ENCODE data around the gene SLC9C2.
A peak's percentile ranks its signal among the peaks of the same experiment; 100 is the strongest.

The SLC9C2 gene

DNA sequence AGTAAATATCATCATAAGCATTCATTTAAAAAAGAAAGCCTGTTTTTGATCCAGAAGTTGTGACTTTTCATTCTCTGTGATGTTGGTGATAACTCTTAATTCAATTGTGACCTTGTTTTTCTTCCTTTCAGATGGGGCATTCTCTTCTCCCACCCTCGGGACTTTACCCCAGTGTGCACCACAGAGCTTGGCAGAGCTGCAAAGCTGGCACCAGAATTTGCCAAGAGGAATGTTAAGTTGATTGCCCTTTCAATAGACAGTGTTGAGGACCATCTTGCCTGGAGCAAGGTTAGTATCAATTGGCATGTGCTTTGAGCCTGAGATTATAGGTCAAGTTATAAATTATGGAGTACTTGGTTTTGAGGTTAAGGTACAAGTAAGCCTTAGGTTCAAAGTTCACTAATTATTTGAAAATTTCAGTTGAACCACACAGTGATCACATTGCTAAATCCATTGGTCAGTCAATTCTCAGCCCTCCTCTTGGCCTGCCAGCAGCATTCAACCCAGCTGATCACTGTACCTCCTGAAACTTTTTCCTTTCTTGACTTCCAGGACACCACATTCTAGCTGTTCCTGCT lies 121.6 kb downstream of the SLC9C2 start:
- no peak for FAIRE-seq
- TF ChIP-seq, protein P1, sequence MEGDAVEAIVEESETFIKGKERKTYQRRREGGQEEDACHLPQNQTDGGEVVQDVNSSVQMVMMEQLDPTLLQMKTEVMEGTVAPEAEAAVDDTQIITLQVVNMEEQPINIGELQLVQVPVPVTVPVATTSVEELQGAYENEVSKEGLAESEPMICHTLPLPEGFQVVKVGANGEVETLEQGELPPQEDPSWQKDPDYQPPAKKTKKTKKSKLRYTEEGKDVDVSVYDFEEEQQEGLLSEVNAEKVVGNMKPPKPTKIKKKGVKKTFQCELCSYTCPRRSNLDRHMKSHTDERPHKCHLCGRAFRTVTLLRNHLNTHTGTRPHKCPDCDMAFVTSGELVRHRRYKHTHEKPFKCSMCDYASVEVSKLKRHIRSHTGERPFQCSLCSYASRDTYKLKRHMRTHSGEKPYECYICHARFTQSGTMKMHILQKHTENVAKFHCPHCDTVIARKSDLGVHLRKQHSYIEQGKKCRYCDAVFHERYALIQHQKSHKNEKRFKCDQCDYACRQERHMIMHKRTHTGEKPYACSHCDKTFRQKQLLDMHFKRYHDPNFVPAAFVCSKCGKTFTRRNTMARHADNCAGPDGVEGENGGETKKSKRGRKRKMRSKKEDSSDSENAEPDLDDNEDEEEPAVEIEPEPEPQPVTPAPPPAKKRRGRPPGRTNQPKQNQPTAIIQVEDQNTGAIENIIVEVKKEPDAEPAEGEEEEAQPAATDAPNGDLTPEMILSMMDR (IDR thresholded peaks at IDR 0.05; ENCODE audit: insufficient read depth, missing control alignments), result no peak
- no peak for DNase-seq (ENCODE audit: insufficient read length, low spot score)

DNA sequence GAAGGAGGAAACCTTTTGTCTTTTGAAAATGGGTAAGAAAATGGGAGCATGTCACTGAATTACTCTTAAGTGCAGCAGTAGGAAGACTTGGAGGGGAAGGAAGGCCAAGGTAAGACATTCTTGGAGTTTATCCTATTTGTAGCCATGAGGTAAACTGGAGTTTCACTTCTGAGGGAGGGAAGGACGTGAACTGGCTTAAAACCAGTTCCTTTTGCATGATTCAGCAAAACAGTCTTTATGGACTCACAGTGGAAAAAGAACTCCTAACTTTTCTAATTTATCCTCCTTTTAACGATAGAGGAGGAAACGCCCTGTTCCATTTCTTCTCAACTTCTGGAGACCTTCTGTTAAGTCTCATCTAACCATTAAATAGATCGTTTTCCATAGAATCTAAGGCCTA lies 123.2 kb downstream of the SLC9C2 start:
- no peak for FAIRE-seq
- DNase-seq (ENCODE audit: insufficient read length, low spot score), result no peak
- TF ChIP-seq, protein P1 (IDR thresholded peaks at IDR 0.05; ENCODE audit: insufficient read depth, missing control alignments), result no peak

DNA sequence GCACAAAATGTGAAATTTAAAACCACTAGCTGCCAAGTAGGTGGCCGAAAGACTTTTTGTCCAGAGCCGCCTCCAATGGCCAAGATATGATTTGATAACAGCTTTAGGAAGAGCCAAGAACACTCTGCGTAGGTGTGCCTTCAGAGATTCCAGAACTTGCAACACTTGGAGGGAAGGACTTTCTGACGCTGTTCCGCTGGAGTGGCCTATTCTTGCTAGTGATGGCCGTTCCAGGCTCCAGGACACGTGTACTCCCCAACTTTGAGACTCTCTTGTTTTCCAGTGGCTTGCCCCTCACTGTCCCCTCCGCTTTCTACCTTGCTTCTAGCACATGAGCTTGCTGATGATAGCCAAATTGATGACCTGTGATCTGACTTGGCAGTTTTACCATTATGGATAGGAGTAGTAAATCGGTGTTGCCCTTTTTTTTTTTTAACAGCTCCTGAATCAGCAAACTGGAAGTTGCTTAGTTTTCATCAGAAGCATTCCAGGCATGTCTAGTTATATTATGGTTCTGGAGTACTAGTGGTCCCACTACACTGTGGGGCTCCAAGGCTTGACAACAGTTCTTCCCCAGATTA lies 124.7 kb downstream of the SLC9C2 start:
- TF ChIP-seq, protein P1 (IDR thresholded peaks at IDR 0.05; ENCODE audit: insufficient read depth, missing control alignments), result no peak
- FAIRE-seq, result no peak
- no peak for DNase-seq (ENCODE audit: insufficient read length, low spot score)

DNA sequence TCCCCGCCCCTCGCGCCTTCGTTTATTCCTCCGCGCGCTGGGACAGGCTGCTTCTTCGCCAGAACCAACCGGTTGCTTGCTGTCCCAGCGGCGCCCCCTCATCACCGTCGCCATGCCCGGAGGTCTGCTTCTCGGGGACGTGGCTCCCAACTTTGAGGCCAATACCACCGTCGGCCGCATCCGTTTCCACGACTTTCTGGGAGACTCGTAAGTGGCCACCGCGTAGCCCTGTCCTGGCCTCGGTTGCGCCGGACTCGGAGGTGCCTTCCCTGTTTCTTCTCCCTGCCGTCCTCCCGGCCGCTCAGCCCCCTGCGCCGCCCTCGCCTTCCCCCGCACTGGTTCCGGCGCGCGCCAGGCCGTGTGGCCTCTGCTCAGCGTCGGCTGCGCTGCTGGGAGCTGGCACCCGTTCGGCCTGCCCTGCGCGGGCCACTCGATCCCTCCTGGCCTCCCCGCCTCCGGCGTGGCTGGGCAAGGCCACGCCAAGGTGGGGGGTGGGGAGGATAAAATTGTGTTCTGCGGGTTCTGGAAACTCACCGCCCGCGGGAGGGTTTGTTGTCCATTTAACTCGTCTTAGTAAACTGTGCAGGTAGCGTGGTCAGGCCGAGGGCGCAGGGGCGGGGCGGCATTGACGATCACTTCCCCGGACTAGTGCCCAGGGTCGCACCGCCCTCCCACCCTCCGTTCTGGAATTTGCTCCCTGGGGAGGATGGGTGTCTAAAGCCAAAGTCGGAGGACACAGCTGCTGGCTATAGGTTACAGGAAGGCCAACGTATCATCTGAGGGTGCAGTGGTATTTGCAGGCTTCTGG lies 125.4 kb downstream of the SLC9C2 start, which contains the start of gene PRDX6:
TSS of gene PRDX6 (plus strand) at position 50 of the 808 bp plus-strand sequence. CDS start at position 113, 63 bp downstream.
- FAIRE-seq (no peak), DNase-seq (ENCODE audit: insufficient read length, low spot score) (peak; percentile 61)
- TF ChIP-seq, protein P1 (IDR thresholded peaks at IDR 0.05; ENCODE audit: insufficient read depth, missing control alignments), result peak; percentile 7

DNA sequence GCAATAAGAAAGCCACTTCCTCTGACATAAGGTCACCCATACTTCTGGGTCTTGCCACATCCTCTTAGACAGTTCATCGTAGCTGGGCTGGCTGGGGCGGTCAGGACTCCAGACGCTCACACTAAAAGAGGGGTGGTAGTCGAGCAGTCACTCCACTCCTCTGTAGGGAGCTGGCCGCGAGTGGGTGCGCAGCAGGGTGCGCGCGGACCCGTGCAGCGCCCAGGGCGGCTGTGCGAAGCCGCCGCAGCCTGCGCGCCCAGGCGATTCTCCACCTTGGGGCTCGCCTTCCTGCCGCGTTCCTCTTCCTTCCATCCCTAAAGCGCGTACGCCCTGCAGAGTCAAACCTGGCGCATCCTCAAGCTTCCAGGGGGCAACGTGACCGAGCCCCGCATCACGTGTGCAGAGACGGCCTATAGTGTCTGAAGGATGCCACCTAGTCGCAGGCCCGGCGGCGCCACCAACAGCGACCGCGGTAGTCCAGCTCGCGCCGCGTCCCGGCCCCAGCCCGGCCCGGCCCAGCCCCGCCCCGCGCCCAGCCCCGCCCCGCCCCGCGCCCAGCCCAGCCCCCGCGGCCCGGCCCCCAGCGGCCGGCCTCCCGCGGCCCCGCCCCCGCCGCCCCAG lies 126.1 kb downstream of the SLC9C2 start:
- DNase-seq (ENCODE audit: insufficient read length, low spot score) (peak; percentile 68), FAIRE-seq (no peak)
- TF ChIP-seq, protein P1 (IDR thresholded peaks at IDR 0.05; ENCODE audit: insufficient read depth, missing control alignments), result peak; percentile 15

DNA sequence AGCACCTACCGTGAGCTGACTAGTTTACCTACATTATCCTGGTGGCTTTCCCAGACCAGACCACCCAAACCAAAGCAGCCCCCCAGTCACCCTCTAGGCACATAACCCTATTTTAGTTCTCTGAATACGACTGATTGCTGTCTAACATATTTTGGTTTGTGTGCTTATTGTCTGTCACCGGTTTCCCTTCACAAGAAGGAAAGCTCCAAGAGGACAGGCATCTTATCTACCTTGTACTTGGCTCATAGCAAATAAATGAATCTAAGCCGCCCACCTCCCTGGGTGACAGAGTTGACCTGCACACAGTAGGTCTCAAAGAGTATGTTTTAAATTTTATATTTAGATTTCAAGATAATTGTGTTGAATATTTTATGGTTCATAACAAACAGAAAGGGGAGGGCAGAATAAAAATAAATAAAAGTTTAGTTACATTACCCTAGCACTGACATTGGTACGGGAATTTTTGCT lies 126.6 kb downstream of the SLC9C2 start:
- TF ChIP-seq, protein P1 (IDR thresholded peaks at IDR 0.05; ENCODE audit: insufficient read depth, missing control alignments), result no peak
- DNase-seq (ENCODE audit: insufficient read length, low spot score), result no peak
- no peak for FAIRE-seq
